Right lobe of liver (tissue), 6 donors: ENCODE measurements around the gene METTL1. TPM values are rescaled to one million over a fixed set of nuclear protein-coding genes. Genes with fewer than 3 reads are reported as not detected.

ENCODE experiments used
- ATAC-seq, 4 donors: fragments of 200-7000 bp; cut with Tn5 transposase; one replicate each; pipeline ENCODE4 v1.9.1; 2020; ENCODE audit warnings: mild to moderate bottlenecking in 4 of 4, moderate library complexity in 4 of 4
- DNase-seq, 3 donors: peaks; one replicate each; pipeline ENCODE4 v3.0.0-alpha.2; 2020
- H3K27ac ChIP-seq, 3 donors: fragments of 200-600 bp; one replicate each; pipeline ENCODE4 v1.8.0; 2022
- H3K27me3 ChIP-seq, 2 donors: fragments of 200-600 bp; one replicate each; pipeline ENCODE4 v1.8.0; 2022
- H3K36me3 ChIP-seq, 4 donors: fragments of 200-600 bp; sonication (generic) in 1 of 4; one replicate each; pipeline versions ENCODE4 v1.5.1 to v1.8.0; 2017 to 2022; ENCODE audit warnings: control low read depth in 1 of 4
- H3K4me1 ChIP-seq, 4 donors: fragments of 200-600 bp; sonication (generic) in 1 of 4; one replicate each; pipeline versions ENCODE4 v1.5.1 to v1.8.0; 2017 to 2022; ENCODE audit warnings: control low read depth in 1 of 4
- H3K4me3 ChIP-seq, 3 donors: fragments of 200-600 bp; one replicate each; pipeline ENCODE4 v1.8.0; 2022
- H3K9me3 ChIP-seq, 4 donors: fragments of 200-600 bp; sonication (generic) in 1 of 4; one replicate each; pipeline versions ENCODE4 v1.5.1 to v1.8.0; 2017 to 2022; ENCODE audit warnings: control low read depth in 1 of 4
- POLR2A ChIP-seq: fragments of 450-650 bp; IDR thresholded peaks from one replicate; pipeline ENCODE4 v1.6.1; 2017; ENCODE audit warnings: antibody characterized with exemption, mild to moderate bottlenecking
- WGBS: methylation state at CpG from one replicate; pipeline ENCODE4 v1.1.6; 2018; ENCODE audit warnings: low coverage, low lambda C conversion rate; ENCODE audit not compliant: insufficient coverage; ENCODE audit errors: missing lambda C conversion rate; 5-methylcytosine and 5-hydroxymethylcytosine counted together
- intact Hi-C, 2 donors: fragments of 100-400 bp; cut with DNase I; formaldehyde crosslinking; loops; one replicate each; pipeline versions ENCODE4 v1.11.2 to v1.14.1; 2022
- total RNA-seq, 6 experiments: library from RNA; depleted of rRNA in 2 of 6; stranded (reverse); fragments of >200 nt in 2 of 6; fragmentation: NEBNext Ultra II Directional in 3 of 6; extraction: Animal tissue kit (Norgen Biotek cat#: 25700) in 3 of 6; gene quantifications; one replicate each; pipeline versions ENCODE4 v1.1.0 to v1.2.4, GENCODE V29; 2016 to 2023
- TF ChIP-seq, protein P1 (sequence below), 4 donors: fragments of 200-600 bp in 3 of 4; fragments of 450-650 bp in 1 of 4; IDR thresholded peaks; one replicate each; pipeline versions ENCODE4 v1.5.1 to v1.8.0; 2016 to 2022; ENCODE audit warnings: antibody characterized with exemption in 4 of 4, mild to moderate bottlenecking in 2 of 4
- donor health status: DM: no; HTN: yes; CAD: no.
- donor health status: DM: no; HTN: no; CAD: no.
- donor health status: DM: no; HTN: no; CAD: no.
- donor health status: DM: no; HTN: yes; CAD: no.
- donor health status: DM: no; HTN: yes; CAD: no.

The METTL1 gene
- total RNA-seq, 6 experiments from 2014 or later = 9.7 to 13.6 (median 10.3) TPM

GRCh38 chr12:57740656-57741412, 31.1 kb downstream of the METTL1 start:
- peaks cover 0 to 22% of the 10 kb centered on the region in 2 donors for H3K27me3 ChIP-seq
- H3K27ac ChIP-seq = no peak overlapping the region
- ATAC-seq (no peak), DNase-seq (peak in 1 of 3 donors; percentile 63)
- peaks cover 0 to 17% (median 6%) of the 10 kb centered on the region in 4 donors for H3K4me1 ChIP-seq
- H3K4me3 ChIP-seq = no peak overlapping the region
- no peaks in the 10 kb centered on the region for H3K9me3 ChIP-seq
- H3K36me3 ChIP-seq = no peaks in the 10 kb centered on the region
- intact Hi-C loops = no loop called here
- TF ChIP-seq POLR2A = no peak
- TF ChIP-seq, protein P1, sequence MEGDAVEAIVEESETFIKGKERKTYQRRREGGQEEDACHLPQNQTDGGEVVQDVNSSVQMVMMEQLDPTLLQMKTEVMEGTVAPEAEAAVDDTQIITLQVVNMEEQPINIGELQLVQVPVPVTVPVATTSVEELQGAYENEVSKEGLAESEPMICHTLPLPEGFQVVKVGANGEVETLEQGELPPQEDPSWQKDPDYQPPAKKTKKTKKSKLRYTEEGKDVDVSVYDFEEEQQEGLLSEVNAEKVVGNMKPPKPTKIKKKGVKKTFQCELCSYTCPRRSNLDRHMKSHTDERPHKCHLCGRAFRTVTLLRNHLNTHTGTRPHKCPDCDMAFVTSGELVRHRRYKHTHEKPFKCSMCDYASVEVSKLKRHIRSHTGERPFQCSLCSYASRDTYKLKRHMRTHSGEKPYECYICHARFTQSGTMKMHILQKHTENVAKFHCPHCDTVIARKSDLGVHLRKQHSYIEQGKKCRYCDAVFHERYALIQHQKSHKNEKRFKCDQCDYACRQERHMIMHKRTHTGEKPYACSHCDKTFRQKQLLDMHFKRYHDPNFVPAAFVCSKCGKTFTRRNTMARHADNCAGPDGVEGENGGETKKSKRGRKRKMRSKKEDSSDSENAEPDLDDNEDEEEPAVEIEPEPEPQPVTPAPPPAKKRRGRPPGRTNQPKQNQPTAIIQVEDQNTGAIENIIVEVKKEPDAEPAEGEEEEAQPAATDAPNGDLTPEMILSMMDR (IDR thresholded peaks at IDR 0.05) = no peak
- 63% methylated on average over 3 of the region's 5 CpGs for WGBS

- ATAC-seq = no peak
- no peak overlapping the region for H3K4me3 ChIP-seq
- peaks cover 0 to 26% of the 10 kb centered on the region in 2 donors for H3K27me3 ChIP-seq
- no peak overlapping the region for H3K27ac ChIP-seq
- H3K4me1 ChIP-seq = peaks cover 0 to 17% (median 6%) of the 10 kb centered on the region in 4 donors
- WGBS = 40% methylated on average over 4 of the region's 10 CpGs
- DNase-seq = no peak
- intact Hi-C loops = no loop called here
- no peak for TF ChIP-seq POLR2A
- TF ChIP-seq, protein P1 (IDR thresholded peaks at IDR 0.05) = no peak
- H3K36me3 ChIP-seq = no peaks in the 10 kb centered on the region
- no peaks in the 10 kb centered on the region for H3K9me3 ChIP-seq
Measured at GRCh38 chr12:57739914-57740538, 31.9 kb downstream of the METTL1 start.

DNA sequence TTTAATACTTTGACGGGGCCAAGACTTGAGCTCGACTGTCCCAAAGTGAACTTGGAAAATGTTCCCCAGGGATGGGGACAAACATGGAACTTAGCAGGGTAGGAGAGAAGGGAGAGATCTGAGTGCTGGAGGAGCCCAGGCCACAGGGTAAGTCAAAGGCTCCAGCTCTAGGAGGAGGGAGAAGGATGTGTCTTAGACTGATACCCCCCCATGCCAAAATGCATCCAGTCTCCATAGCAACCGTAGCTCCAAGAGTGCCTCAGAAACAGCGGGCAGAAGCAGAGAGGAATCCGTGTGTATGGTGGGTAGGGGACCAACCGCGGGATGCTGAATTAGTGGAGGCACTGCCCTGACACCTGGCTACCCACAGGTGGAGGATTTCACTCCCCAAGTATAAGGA, 32.5 kb downstream of the METTL1 start:
- DNase-seq (no peak), ATAC-seq (no peak)
- H3K27me3 ChIP-seq = peaks cover 0 to 26% of the 10 kb centered on the region in 2 donors
- 23% methylated on average over 3 of the region's 7 CpGs for WGBS
- no peaks in the 10 kb centered on the region for H3K36me3 ChIP-seq
- no peak overlapping the region for H3K4me3 ChIP-seq
- H3K4me1 ChIP-seq = peaks cover 0 to 18% (median 6%) of the 10 kb centered on the region in 4 donors
- H3K9me3 ChIP-seq = no peaks in the 10 kb centered on the region
- no peak for TF ChIP-seq POLR2A
- TF ChIP-seq, protein P1 (IDR thresholded peaks at IDR 0.05) = no peak
- intact Hi-C loops = no loop called here
- H3K27ac ChIP-seq = no peak overlapping the region

DNA sequence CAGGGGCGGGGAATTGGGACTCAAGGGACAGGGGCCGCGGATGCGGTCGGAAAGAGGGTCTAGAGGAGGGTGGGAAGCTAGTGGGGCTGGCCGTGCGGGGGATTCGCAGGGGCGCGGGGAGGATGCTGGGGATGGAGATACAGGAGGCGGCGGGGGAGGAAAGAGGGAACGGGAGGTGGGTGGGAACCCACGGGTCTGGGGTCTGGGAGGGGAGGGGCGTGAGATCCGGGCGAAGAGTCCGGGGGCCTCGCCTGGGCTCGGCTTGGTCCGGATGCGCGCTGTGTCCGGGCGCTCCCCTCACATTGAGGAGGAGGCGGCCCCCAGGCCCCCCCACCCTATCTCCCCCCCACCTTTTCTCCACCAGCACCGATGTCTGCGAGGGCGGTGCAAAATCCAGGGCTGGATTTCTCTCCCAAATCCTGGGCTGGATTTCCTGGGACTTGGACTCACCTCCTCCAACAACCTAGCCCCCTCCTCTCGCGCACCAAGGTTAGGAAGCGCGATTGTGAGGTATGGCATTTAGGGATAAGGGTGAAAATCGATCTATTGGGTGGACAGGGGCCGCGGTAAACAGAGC, 33.2 kb downstream of the METTL1 start, which contains the start of gene AGAP2:
Gene AGAP2 (minus strand): TSS at position 82 of the 577 bp plus-strand sequence. CDS start 496 bp downstream, outside the sequence.
- Histone ChIP-seq H3K4me1 (peaks cover 0 to 18% (median 6%) of the 10 kb centered on the region in 4 donors), H3K27ac (no peak within 1 kb of the TSS), H3K4me3 (peak within 1 kb of the TSS; percentile 5 to 21 (median 14)), H3K36me3 (no peaks in the 10 kb centered on the region), H3K27me3 (peaks cover 0 to 26% of the 10 kb centered on the region in 2 donors), H3K9me3 (no peaks in the 10 kb centered on the region)
- no peak for TF ChIP-seq POLR2A
- TF ChIP-seq, protein P1 (IDR thresholded peaks at IDR 0.05) = no peak
- DNase-seq (peak in 1 of 3 donors; percentile 52), ATAC-seq (no peak)
- WGBS = 15% methylated on average over 31 of the region's 36 CpGs
- intact Hi-C loops = no loop called here
